Effector CD8-positive, alpha-beta T cell (primary cell): ENCODE results near the gene FSTL4.

Experiments used
- DNase-seq: peaks from one replicate; lab custom pipeline; 2025; lab: John Stamatoyannopoulos, UW

The FSTL4 gene

DNA sequence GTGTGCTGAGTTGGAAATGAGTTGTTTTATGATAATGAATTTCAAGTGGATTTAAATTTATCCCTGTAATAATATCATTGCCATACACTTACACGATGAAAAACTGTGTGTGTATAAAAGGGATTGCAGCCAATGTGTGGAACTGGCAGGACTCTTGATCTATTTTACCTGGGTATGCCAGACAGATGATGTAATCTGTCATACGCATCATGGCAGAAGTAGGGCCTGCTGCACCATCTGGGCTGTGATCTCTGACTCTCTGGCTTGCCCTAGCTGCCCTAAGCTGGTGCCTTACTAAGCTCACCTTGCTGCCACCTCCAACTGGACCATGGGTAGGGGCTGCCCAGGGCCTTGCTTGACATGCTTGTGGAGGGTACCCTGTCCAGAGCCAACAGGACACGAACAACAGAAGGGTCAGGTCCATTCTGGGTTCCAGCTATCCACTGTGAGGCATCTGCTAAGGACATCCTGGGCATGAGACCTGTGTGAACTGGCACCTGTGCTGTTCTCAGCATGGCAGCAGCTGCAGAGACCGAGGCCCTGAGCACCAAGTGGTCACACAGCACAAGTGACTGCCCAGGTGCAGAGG is 184.2 kb downstream of the FSTL4 start:
- no peak for DNase-seq

DNA sequence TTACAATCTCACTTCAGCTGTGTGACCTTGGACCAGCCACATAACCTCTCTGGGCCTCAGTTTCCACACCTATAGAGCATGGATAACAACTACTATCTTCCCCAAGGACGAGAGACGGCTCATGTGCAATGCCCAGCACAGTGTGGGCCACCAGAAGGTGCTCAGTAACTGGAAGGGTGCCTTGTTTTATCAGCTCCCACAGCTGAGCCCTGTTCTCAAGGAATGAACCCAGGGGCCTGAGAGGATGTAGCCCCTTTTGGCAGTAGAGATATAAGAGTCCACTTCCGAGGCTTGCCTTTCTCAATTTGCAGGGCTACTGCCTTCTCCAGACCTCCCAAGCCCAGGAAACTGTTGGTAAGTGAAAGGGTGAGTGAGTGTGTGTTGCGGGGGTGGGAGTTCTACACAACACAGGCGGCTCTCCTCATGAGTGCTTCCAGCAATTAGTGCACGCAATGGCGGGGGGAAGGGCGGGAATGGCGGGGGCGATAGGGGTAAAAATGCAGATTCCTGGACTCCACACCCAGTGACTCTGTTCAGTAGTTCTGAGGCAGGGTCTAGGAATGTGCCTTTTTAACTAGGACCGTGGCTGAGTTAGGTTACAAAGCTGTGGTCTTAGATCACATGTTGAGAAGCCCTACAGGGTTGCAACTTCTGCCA is 185.1 kb downstream of the FSTL4 start:
- DNase-seq, result no peak

DNA sequence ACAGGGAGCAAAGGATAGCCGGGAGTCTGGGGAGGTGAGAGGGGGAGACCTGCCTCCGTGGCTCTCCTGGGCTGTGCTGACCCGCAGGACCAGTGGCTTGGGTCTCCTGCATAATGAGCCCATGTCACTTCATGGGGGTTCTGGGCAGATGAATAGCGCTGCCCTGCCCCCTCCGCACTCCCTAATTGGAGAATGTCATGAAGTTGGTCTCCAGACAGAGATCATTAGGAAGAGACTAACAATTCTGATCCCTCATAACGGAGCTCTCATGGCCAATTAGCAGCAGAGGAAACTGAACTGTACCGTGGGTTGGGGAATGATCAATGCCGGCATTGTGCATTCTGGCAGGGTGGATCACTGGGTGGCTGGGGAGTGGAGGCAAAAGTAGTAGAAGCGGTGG is 186.1 kb downstream of the FSTL4 start:
- DNase-seq, result no peak

GRCh38 chr5:133425764-133426163 is 186.6 kb downstream of the FSTL4 start:
- DNase-seq, result no peak

DNA sequence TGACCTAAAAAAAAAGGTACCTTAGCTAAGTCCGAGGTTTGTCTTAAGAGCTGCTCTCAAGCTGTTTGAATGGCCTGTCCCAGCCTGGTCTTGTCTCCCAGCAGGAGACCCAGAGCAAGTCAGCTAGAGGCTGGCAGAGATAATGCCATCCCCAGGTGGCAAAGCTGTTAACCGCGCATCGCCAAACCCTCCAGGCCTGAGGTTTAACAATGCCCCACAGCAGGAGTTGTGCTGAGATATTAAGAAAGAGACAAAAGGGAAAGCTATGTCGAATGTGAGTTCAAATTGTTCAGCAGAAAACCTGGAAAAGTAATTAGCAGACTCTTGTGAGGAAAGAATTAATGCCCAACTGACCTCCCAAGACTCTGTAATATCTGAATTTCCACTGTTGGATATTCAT is 187.1 kb downstream of the FSTL4 start:
- DNase-seq, result no peak

- DNase-seq, result peak; percentile 34
Observed at GRCh38 chr5:133423618-133424282, 188.6 kb downstream of the FSTL4 start.

- no peak for DNase-seq
Observed at GRCh38 chr5:133423011-133423617, 189.2 kb downstream of the FSTL4 start.

DNA sequence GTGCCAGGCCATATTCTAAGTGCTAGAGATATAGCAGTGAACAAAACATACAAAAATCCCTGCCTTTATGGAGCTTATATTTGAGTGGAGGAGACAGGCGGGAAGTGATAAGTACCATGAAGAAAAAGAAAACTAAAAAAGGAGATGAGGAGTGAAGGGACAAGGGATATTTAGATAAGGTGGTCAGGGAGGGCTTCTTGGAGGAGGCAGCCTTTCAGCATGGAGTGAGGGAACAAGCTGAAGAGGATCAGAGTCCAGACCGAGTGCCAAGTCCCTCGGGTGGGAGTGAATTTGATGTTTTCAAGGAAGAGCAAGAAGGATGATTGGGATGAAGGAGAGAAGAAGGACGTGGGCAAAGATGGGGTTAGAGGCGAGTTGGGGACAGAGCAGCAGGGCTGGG is 190.5 kb downstream of the FSTL4 start:
- no peak for DNase-seq

DNA sequence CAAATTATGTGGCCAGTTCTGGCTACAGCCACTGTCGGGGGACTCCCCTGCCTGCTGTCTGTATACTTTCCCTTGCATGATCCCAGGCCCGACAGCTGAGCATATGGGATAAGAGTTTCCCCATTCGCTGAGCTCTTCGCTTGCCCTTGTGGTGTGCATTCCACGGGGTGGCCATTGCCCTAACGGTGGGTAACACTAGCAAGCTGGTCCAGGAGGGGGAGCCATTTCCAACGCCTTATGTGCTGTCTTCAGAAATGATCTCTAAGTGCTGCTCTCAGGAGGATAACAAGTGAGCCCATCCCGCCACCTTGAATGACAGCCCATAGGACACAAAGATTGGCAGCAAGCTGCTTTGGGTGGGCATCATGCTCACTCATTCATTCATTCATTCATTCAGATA is 190.9 kb downstream of the FSTL4 start:
- DNase-seq, result no peak

- no peak for DNase-seq
Observed at GRCh38 chr5:133420440-133421301, 191.7 kb downstream of the FSTL4 start.

- no peak for DNase-seq
Observed at GRCh38 chr5:133415906-133416305, 196.4 kb downstream of the FSTL4 start.

GRCh38 chr5:133415506-133415905 is 196.8 kb downstream of the FSTL4 start:
- DNase-seq, result no peak

GRCh38 chr5:133412661-133413060 is 199.7 kb downstream of the FSTL4 start:
- DNase-seq, result no peak

DNA sequence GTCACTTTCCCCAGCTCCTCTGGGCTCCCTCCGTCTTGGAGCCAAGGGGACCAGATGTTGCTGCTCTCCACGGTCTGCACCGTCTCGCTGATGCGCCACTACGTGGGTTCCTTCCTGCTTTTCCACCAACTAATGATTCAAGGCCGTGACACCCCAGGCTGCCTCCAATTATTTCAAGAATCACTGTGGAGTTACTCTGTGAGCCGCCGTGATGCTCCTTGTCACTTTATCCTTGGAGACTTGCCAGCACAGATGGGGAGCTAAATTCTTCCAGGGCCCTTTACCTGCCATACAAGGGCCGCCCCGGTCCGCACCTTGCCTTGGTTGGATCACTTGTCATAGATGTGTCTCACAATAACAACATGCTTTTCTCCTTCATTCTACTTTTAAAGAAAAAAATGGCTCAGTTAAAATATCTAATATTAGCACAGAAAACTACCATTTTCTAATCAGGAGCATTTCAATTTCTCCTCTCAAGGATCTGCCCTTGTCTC is 202.0 kb downstream of the FSTL4 start:
- DNase-seq, result no peak

- DNase-seq, result no peak
Observed at GRCh38 chr5:133409210-133409674, 203.1 kb downstream of the FSTL4 start.

GRCh38 chr5:133408322-133408721 is 204.0 kb downstream of the FSTL4 start:
- DNase-seq, result no peak

GRCh38 chr5:133406977-133407632 is 205.2 kb downstream of the FSTL4 start:
- no peak for DNase-seq

- no peak for DNase-seq
Observed at GRCh38 chr5:133406208-133406976, 205.9 kb downstream of the FSTL4 start.

DNA sequence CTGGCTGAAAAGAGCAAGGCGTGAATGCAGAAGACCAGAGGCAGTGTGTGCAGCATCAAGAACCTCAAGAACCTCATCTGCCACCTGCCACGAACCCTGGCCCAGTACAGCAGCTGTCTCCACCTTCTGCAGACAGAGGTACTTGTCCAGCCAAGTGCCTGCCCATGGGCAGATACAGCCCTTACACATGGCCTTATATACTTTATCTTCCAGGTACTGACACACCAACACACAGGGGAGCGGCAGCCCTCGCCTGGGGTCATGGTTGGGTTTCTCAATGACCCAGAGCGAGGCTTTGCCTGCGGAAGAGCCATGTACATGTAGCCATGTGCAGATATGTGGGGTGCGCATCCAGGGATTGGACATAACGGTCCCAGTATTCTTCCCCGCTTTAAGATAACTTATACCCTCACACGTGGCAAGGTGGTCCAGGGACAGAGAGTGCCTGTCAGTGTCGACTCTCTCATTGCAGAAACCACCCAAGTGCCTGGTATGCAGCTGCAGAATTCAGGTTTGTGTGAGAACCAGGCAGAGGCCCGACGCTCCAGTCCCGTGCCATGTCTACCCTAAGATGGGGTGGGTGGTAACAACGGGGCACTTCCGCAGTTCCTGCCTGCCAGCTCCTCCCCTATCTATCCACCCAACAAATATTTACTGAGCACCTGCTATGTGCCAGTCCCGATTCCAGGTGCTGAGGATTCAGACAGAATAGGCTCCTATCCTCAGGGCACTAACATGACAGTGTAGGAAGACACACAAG is 206.9 kb downstream of the FSTL4 start:
- DNase-seq, result no peak

DNA sequence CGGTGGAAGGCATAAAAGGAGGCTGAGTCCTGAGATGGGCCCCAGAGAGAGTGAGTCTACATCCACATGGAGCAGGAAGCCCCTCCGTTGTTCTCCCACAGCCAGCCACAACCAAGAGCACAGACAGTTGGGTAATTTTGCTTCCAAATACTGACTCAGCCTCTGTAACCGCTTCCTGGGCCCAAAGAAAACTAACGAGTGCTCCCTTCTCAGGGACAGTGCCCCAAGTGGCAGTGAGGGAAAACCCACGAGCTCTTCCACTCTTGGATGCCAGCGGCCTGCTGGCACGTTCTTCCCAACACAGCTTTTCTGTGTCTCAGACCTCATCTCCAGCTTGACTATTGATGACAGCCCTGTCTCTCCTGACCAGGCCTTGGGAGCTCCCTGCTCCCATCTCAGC is 207.6 kb downstream of the FSTL4 start:
- DNase-seq, result no peak
